Body of pancreas (tissue), 4 donors: ENCODE measurements around the gene TMEM14C. TPM values are rescaled to one million over a fixed set of nuclear protein-coding genes. Genes with fewer than 3 reads are reported as not detected.
A peak's percentile ranks its signal among the peaks of the same experiment; 100 is the strongest.
"Not testable (repeated sequence)": the region's sequence is repeated elsewhere in the genome, so short reads cannot be mapped to it uniquely, and the experiment has no call there.

Source experiments
- ATAC-seq: fragments of 150-250 bp; one replicate; pipeline ENCODE4 v1.9.1; 2016
- DNase-seq, 4 donors: peaks; one replicate each; pipeline ENCODE4 v3.0.0-alpha.2; 2019
- H3K27ac ChIP-seq, 4 donors: fragments of 200-600 bp; sonication (generic); 1 replicate in 3 of 4; 2 replicates in 1 of 4; pipeline versions ENCODE4 v1.5.1 to v1.6.1; 2016 to 2019; ENCODE audit warnings: mild to moderate bottlenecking in 1 of 4, mixed read lengths in 1 of 4, moderate library complexity in 1 of 4
- H3K27me3 ChIP-seq, 2 donors: fragments of 200-600 bp; sonication (generic); one replicate each; pipeline ENCODE4 v1.6.0; 2016; ENCODE audit warnings: mild to moderate bottlenecking in 1 of 2
- H3K36me3 ChIP-seq, 2 donors: fragments of 200-600 bp; sonication (generic); replicated peaks in 1 of 2; 2 replicates each; pipeline ENCODE4 v1.5.1; 2016; ENCODE audit warnings: low read depth in 2 of 2; ENCODE audit not compliant: insufficient read depth in 1 of 2
- H3K4me1 ChIP-seq: fragments of 200-600 bp; sonication (generic); one replicate; pipeline ENCODE4 v1.6.0; 2016
- H3K4me3 ChIP-seq, 2 donors: fragments of 200-600 bp; sonication (generic); 1 replicate in 1 of 2; 2 replicates in 1 of 2; pipeline ENCODE4 v1.5.1; 2016 to 2019
- H3K9me3 ChIP-seq, 3 donors: fragments of 200-600 bp; sonication (generic); 1 replicate in 2 of 3; 2 replicates in 1 of 3; pipeline ENCODE4 v1.5.1; 2016
- CTCF ChIP-seq, 7 experiments: fragments of 450-650 bp in 4 of 7; fragments of 200-600 bp in 3 of 7; sonication (generic) in 3 of 7; IDR thresholded peaks; one replicate each; pipeline ENCODE4 v1.5.1; 2016 to 2019; ENCODE audit warnings: antibody characterized with exemption in 7 of 7
- POLR2A ChIP-seq, 3 donors: fragments of 450-650 bp; IDR thresholded peaks; one replicate each; pipeline ENCODE4 v1.6.1; 2016; ENCODE audit warnings: antibody characterized with exemption in 3 of 3, mild to moderate bottlenecking in 2 of 3
- WGBS, 2 donors: methylation state at CpG; one replicate each; pipeline ENCODE4 v1.1.5; 2017; 5-methylcytosine and 5-hydroxymethylcytosine counted together
- intact Hi-C: fragments of 100-400 bp; cut with DNase I; formaldehyde crosslinking; loops from one replicate; pipeline ENCODE4 v1.15.1; 2023
- total RNA-seq, 2 donors: library from RNA; depleted of rRNA; stranded (reverse); fragments of >200 nt; gene quantifications; one replicate each; pipeline ENCODE4 v1.1.0, GENCODE V29; 2016

The TMEM14C gene
- total RNA-seq, 2 donors from 2014 or later, result 31.6 to 61.0 TPM

- Histone ChIP-seq H3K4me1 (peaks cover 23% of the 10 kb centered on the region), H3K27me3 (no peaks in the 10 kb centered on the region), H3K27ac (peak overlapping the region in 3 of 4 donors; percentile 54 to 77 (median 70)), H3K9me3 (no peaks in the 10 kb centered on the region), H3K36me3 (no peaks in the 10 kb centered on the region), H3K4me3 (peak overlapping the region in 1 of 2 donors; percentile 21)
- ATAC-seq, result no peak
- peak in 2 of 3 donors; percentile 57 to 58 for TF ChIP-seq POLR2A (IDR thresholded peaks at IDR 0.05)
- no peak for TF ChIP-seq CTCF (IDR thresholded peaks at IDR 0.05)
- DNase-seq, result peak; percentile 26 to 49 (median 34)
- intact Hi-C loops, result no loop called here
- 31 to 83% methylated on average over 6 to 48 of the region's 49 CpGs for WGBS, 2 donors
Measured at GRCh38 chr6:10720265-10720959, 2.5 kb upstream of the TMEM14C start.

- peaks cover 23% of the 10 kb centered on the region for H3K4me1 ChIP-seq
- H3K9me3 ChIP-seq, intact Hi-C loops, ATAC-seq, H3K27me3 ChIP-seq, H3K36me3 ChIP-seq: not testable (repeated sequence)
- peak overlapping the region; percentile 53 to 77 (median 62) for H3K27ac ChIP-seq
- DNase-seq, result peak; percentile 16 to 27 (median 17)
- peak overlapping the region in 1 of 2 donors; percentile 21 for H3K4me3 ChIP-seq
- WGBS, 2 donors, result 67 to 69% methylated on average over 14 to 17 of the region's 17 CpGs
Measured at GRCh38 chr6:10720960-10721849, 1.7 kb upstream of the TMEM14C start.

- Histone ChIP-seq H3K9me3 (no peaks in the 10 kb centered on the region), H3K4me3 (no peak overlapping the region), H3K4me1 (peaks cover 23% of the 10 kb centered on the region), H3K36me3 (no peaks in the 10 kb centered on the region), H3K27ac (peak overlapping the region; percentile 75 to 85 (median 80)), H3K27me3 (no peaks in the 10 kb centered on the region)
- 81 to 82% methylated on average over 11 of the region's 11 CpGs for WGBS, 2 donors
- intact Hi-C loops, result no loop called here
- no peak for ATAC-seq
- no peak for DNase-seq
- TF ChIP-seq CTCF (IDR thresholded peaks at IDR 0.05) (no peak), POLR2A (IDR thresholded peaks at IDR 0.05) (no peak)
Measured at GRCh38 chr6:10721850-10722569, 860 bp upstream of the TMEM14C start.

GRCh38 chr6:10722570-10722819 lies 375 bp upstream of the TMEM14C start:
- Histone ChIP-seq H3K4me1 (peaks cover 23% of the 10 kb centered on the region), H3K9me3 (no peaks in the 10 kb centered on the region), H3K36me3 (no peaks in the 10 kb centered on the region), H3K27me3 (no peaks in the 10 kb centered on the region), H3K4me3 (no peak overlapping the region), H3K27ac (peak overlapping the region; percentile 75 to 85 (median 80))
- no peak for ATAC-seq
- 0 to 2% methylated on average over 3 to 6 of the region's 6 CpGs for WGBS, 2 donors
- DNase-seq, result no peak
- TF ChIP-seq POLR2A (IDR thresholded peaks at IDR 0.05) (no peak), CTCF (IDR thresholded peaks at IDR 0.05) (no peak)
- intact Hi-C loops, result no loop called here

- peak overlapping the region in 1 of 2 donors; percentile 55 for H3K4me3 ChIP-seq
- H3K4me1 ChIP-seq, result peaks cover 23% of the 10 kb centered on the region
- no peak for TF ChIP-seq CTCF (IDR thresholded peaks at IDR 0.05)
- no peak for TF ChIP-seq POLR2A (IDR thresholded peaks at IDR 0.05)
- ATAC-seq (no peak), DNase-seq (peak in 2 of 4 donors; percentile 20 to 25)
- WGBS, 2 donors, result 23 to 24% methylated on average over 7 of the region's 7 CpGs
- peaks cover 0 to 2% of the 10 kb centered on the region in 2 donors for H3K36me3 ChIP-seq
- H3K27ac ChIP-seq, result peak overlapping the region in 2 of 4 donors; percentile 81 to 85
- H3K9me3 ChIP-seq, result no peaks in the 10 kb centered on the region
- H3K27me3 ChIP-seq, result no peaks in the 10 kb centered on the region
- intact Hi-C loops, result no loop called here
Measured at GRCh38 chr6:10723567-10723881, 654 bp downstream of the TMEM14C start.
